ENCODE data around the gene FOXD1. TPM values are rescaled to one million over a fixed set of nuclear protein-coding genes. Genes with fewer than 3 reads are reported as not detected.

FOXD1 gene
- total RNA-seq, 1 experiment from 2014 or later: 4.4 TPM

- no TSS peak for BruUV-seq (replicated peaks)
- DNase-seq (ENCODE audit: low spot score): no peak
- Histone ChIP-seq H3K4me3 (ENCODE audit: low read depth, low read length, poor library complexity, severe bottlenecking) (no peak overlapping the region), H3K9me3 (ENCODE audit: low read depth, low read length, poor library complexity, severe bottlenecking) (no peaks in the 10 kb centered on the region), H3K4me1 (ENCODE audit: insufficient read depth, low read length, poor library complexity, severe bottlenecking) (no peaks in the 10 kb centered on the region), H3K27ac (ENCODE audit: low read depth, low read length, poor library complexity, severe bottlenecking) (no peak overlapping the region), H3K27me3 (replicated peaks; ENCODE audit: insufficient read depth, low read depth, low read length, poor library complexity) (peaks cover 8% of the 10 kb centered on the region), H3K36me3 (ENCODE audit: insufficient read depth, low read length, poor library complexity, severe bottlenecking) (no peaks in the 10 kb centered on the region)
- intact Hi-C loops (cut with micrococcal nuclease; ENCODE audit: unreplicated experiment): no loop called here
- POLR2A ChIA-PET (ENCODE audit: low non-redundant PET): no interaction called here
- CTCF ChIA-PET: no interaction called here
- TF ChIP-seq, protein P1, sequence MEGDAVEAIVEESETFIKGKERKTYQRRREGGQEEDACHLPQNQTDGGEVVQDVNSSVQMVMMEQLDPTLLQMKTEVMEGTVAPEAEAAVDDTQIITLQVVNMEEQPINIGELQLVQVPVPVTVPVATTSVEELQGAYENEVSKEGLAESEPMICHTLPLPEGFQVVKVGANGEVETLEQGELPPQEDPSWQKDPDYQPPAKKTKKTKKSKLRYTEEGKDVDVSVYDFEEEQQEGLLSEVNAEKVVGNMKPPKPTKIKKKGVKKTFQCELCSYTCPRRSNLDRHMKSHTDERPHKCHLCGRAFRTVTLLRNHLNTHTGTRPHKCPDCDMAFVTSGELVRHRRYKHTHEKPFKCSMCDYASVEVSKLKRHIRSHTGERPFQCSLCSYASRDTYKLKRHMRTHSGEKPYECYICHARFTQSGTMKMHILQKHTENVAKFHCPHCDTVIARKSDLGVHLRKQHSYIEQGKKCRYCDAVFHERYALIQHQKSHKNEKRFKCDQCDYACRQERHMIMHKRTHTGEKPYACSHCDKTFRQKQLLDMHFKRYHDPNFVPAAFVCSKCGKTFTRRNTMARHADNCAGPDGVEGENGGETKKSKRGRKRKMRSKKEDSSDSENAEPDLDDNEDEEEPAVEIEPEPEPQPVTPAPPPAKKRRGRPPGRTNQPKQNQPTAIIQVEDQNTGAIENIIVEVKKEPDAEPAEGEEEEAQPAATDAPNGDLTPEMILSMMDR (conservative IDR thresholded peaks at IDR 0.05; ENCODE audit: low read depth, low read length): no peak
- no peak for TF ChIP-seq EZH2 (IDR thresholded peaks at IDR 0.05; ENCODE audit: borderline replicate concordance, low read depth, low read length, poor library complexity, severe bottlenecking)
Measured at GRCh38 chr5:73431204-73431851, 17.2 kb downstream of the FOXD1 start.

- Histone ChIP-seq H3K27me3 (replicated peaks; ENCODE audit: insufficient read depth, low read depth, low read length, poor library complexity) (peaks cover 17% of the 10 kb centered on the region), H3K9me3 (ENCODE audit: low read depth, low read length, poor library complexity, severe bottlenecking) (no peaks in the 10 kb centered on the region), H3K4me3 (ENCODE audit: low read depth, low read length, poor library complexity, severe bottlenecking) (no peak overlapping the region), H3K27ac (ENCODE audit: low read depth, low read length, poor library complexity, severe bottlenecking) (no peak overlapping the region), H3K36me3 (ENCODE audit: insufficient read depth, low read length, poor library complexity, severe bottlenecking) (no peaks in the 10 kb centered on the region), H3K4me1 (ENCODE audit: insufficient read depth, low read length, poor library complexity, severe bottlenecking) (no peaks in the 10 kb centered on the region)
- intact Hi-C loops (cut with micrococcal nuclease; ENCODE audit: unreplicated experiment): no loop called here
- no TSS peak for BruUV-seq (replicated peaks)
- ChIA-PET CTCF (no interaction called here), POLR2A (ENCODE audit: low non-redundant PET) (no interaction called here)
- no peak for DNase-seq (ENCODE audit: low spot score)
- no peak for TF ChIP-seq EZH2 (IDR thresholded peaks at IDR 0.05; ENCODE audit: borderline replicate concordance, low read depth, low read length, poor library complexity, severe bottlenecking)
- TF ChIP-seq, protein P1 (conservative IDR thresholded peaks at IDR 0.05; ENCODE audit: low read depth, low read length): no peak
Measured at GRCh38 chr5:73426034-73426433, 22.5 kb downstream of the FOXD1 start.

GRCh38 chr5:73424556-73424977, 24.0 kb downstream of the FOXD1 start:
- CTCF ChIA-PET: no interaction called here
- intact Hi-C loops (cut with micrococcal nuclease; ENCODE audit: unreplicated experiment): no loop called here
- H3K27me3 ChIP-seq (replicated peaks; ENCODE audit: insufficient read depth, low read depth, low read length, poor library complexity): peaks cover 29% of the 10 kb centered on the region
- TF ChIP-seq EZH2 (IDR thresholded peaks at IDR 0.05; ENCODE audit: borderline replicate concordance, low read depth, low read length, poor library complexity, severe bottlenecking): no peak
- TF ChIP-seq, protein P1 (conservative IDR thresholded peaks at IDR 0.05; ENCODE audit: low read depth, low read length): no peak
- no peaks in the 10 kb centered on the region for H3K36me3 ChIP-seq (ENCODE audit: insufficient read depth, low read length, poor library complexity, severe bottlenecking)
- H3K9me3 ChIP-seq (ENCODE audit: low read depth, low read length, poor library complexity, severe bottlenecking): no peaks in the 10 kb centered on the region
- no peak for DNase-seq (ENCODE audit: low spot score)
- H3K4me1 ChIP-seq (ENCODE audit: insufficient read depth, low read length, poor library complexity, severe bottlenecking): no peaks in the 10 kb centered on the region
- H3K4me3 ChIP-seq (ENCODE audit: low read depth, low read length, poor library complexity, severe bottlenecking): no peak overlapping the region
- BruUV-seq (replicated peaks): no TSS peak
- H3K27ac ChIP-seq (ENCODE audit: low read depth, low read length, poor library complexity, severe bottlenecking): no peak overlapping the region
- POLR2A ChIA-PET (ENCODE audit: low non-redundant PET): no interaction called here

All from A673 (cell line).